ENCODE measurements around the gene CHPT1.

CHPT1 gene

DNA sequence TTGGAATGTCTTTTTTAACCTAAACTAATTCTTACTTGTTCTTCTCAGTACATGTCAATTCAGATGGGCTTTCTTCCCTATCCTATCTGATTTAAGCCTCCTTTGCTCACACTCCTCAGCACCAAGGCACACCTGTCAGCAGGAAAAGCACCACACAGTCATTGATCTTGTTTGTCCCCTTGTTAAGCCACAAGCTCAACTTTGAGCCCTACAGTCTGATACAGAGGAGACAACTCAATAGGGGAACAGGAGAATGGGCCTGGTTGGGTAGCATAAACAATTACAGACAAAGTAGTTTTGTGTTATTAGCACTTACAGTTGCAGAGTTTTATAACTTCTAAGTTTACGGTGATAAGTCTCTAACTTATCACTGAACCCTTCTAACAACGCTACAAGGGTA, 71.3 kb downstream of the CHPT1 start:
- FAIRE-seq = no peak

DNA sequence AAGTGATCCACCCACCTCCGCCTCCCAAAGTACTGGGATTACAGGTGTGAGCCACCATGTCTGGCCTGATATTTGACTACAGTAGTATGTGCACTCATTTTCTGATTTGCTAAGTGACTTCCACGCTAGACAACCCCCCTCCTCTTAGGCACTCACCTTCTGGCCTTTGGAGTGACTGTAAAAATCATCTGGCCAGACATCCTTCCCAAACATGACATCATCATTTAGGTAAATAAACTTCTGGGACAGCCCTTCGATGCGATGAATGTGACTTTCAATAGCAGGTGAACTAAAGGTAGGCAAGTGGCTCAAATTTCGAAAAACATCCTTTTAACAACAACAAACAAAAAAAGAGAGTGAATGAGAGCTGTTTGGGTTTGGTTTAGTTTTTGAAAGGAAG, 72.4 kb downstream of the CHPT1 start:
- FAIRE-seq = no peak

DNA sequence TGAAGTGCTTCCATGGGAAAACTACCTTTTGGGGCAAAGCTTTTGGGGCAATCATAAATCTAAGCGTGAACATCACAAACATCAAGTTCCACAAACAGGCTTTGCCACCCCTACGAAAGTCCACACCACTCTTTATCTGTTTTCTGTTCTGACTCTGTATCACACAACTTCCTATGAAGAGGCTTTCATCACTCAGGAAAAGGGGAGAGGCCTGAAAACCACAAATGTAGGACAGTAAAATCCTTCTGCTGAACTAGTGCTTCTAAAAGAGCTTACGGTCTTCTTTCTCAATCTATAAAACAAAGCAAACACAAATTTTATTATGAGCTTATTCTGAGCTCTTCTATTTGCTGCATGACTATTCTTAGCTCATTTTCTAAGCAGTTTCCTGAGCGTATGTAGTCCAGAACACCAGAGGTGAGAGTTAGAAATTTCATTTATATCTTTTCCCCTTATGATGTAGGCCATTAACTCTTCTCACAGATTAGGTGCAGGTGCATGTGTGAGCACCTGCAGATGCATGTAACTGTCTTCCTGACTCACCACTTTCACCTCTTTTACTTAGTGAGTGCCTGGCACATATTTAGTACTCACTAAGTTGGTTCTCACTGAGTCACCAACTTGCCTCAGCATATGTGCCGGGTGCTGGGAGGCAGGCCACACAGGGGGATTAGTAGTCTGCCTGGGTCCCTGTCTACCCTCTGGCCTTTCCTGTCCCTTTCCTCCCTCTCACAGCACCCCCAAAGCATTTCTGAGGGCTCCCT, 74.8 kb downstream of the CHPT1 start:
- no peak for FAIRE-seq

DNA sequence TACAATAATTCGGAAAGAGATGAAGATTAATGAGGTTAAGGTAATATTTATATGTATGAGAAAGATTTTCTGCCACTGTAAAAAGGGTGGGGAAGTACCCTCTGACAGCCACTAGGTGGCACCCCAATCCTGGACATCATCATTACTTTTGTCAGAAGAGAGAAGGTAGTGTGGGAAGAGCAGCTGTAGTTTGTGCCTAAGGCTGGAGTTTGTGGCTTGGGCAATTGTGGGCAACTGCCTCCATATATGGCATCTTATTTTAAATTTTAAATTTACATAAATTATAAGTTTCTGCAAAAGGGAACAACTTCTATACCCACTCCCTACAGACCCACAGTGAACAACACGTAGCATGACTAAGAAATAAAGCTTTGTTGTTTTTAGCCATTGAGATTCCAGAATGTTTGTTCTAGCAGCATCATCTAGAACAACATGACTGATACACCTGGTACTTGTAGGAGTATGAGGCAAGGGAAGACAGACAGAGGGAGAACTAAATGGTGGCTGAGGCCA, 76.3 kb downstream of the CHPT1 start:
- peak; percentile 81 for FAIRE-seq

DNA sequence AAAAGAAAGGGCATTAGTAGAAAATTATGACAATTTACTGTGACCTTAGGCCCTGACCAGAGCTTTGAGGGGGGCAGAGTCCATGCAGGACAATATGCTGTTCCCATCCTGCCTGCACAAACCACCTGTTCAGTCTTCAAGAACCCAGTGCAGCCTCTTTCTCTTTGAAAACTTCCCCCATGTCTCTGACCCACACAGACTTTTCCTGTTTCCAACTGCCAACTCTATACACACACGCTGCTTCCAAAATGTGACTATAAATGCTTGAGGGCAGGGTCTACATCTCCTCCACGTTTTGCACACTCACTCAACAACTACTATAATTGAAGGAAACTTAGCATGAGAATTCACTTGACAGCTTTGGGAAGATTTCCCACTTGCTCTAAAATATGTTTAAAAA, 78.4 kb downstream of the CHPT1 start:
- FAIRE-seq = no peak

DNA sequence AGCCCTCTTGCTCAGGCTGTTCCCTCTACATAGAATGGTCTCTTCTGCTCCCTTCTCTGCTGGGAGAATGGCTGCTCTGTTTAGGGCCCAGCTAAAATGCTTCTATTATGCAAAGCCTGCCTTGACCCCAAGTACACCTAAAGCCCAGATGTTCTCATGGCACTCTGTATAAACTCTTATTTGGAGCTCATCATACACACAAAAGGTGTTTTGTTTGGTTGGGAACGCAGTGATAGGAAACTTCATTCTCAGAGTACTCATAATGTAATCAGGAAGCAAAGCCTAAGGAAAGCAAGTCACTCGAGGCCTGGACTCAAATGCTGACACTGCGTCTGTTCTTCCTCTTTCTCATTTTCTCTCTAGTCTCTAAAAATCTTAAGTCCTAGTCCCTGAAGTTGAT, 80.0 kb downstream of the CHPT1 start:
- no peak for FAIRE-seq

DNA sequence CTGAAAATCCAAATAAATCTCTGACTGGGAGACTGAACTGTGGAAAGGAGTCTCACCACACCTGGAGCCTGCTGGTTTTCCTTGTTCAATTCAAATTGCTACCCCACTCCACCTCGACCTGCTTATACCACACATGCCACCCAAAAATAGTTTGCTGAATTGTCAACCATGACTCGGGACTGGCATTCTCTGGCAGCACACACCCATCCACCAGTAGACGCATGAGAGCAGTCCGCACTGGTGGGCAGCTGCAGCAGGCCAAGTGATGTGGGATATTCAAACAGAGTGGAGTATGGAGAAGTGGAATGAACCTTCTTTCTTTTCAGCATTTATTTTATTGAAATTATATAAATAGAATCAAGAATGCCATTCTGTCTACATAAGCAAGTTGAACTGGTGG, 80.5 kb downstream of the CHPT1 start:
- FAIRE-seq = no peak
